GM19463 (cell line): ENCODE measurements around the gene FRYL.

ENCODE experiments used
- ATAC-seq: cut with Tn5 transposase; IDR thresholded peaks from one replicate; pipeline ENCODE4 v1.9.1; 2021; ENCODE audit warnings: mild to moderate bottlenecking, moderate library complexity; ENCODE audit not compliant: unreplicated experiment

The FRYL gene

DNA sequence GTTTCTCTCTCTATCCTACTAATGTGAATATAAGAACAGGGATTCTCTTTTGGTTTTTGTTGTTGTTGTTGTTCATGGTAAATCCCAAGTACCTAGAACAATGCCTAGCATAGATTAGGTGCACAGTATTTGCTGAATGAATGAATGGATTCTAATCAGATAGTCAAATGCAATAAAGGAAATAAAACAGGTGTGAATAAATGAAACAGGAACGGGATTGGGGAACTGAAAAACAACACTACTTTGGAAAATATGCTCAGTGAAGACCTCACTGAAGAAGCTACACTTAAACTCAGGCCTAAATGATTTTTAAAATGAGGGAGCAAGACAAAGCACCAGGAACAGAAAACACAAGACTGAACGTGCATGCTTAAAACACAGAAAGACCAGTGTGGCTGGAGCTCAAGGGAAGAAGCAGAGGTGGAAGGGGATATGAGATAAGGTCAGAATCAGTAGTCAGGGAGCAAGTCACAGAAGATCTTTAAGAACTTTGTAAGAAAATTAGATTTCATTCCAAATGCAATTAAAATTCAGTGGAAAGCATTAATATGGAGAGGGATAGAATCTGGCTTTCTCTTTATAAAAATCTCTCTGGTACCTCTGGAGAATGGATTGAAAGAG lies 145.3 kb downstream of the FRYL start:
- ATAC-seq, result no peak

- ATAC-seq, result no peak
Measured at GRCh38 chr4:48633657-48634056, 146.4 kb downstream of the FRYL start.

DNA sequence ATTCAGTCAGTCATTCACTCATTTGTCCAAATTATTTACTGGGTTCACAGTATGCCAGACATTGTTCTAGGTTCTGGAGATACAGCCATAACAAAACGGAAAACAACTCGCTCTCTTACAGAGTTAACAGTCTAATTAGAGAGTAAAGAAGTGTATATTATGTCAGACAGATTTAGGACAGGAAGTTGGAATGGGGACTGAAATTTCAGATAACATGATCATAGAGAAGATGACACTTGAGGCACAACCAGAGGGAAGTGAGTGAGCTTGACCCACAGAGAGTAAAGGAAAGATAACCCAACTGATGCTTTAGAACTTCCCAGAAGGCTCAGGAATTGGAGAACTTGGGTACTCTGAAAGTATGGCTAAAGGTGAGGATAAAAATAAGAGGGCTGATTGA lies 150.6 kb downstream of the FRYL start:
- ATAC-seq, result no peak

GRCh38 chr4:48623182-48623780 lies 156.8 kb downstream of the FRYL start:
- no peak for ATAC-seq

GRCh38 chr4:48620831-48621230 lies 159.2 kb downstream of the FRYL start:
- no peak for ATAC-seq

DNA sequence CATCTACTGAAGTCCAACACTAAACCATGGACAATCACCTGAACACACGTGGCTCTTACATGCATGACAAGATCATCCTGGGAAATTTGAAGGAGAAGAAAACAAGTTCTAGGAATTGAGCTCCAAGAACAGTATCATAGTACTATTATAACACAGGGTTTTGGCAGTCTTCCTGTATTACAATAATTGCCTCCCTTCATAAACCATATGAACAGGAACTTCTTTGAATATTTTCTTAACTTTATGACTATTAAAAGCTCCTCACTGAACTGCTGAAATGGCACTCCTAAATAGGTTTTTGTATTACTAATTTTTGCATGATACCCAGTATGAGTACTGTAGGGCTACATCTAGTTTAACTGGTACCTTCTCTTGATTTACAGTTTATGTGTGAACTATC lies 160.0 kb downstream of the FRYL start:
- ATAC-seq, result no peak

GRCh38 chr4:48604527-48604926 lies 175.6 kb downstream of the FRYL start:
- no peak for ATAC-seq

GRCh38 chr4:48604041-48604440 lies 176.0 kb downstream of the FRYL start:
- ATAC-seq, result no peak

DNA sequence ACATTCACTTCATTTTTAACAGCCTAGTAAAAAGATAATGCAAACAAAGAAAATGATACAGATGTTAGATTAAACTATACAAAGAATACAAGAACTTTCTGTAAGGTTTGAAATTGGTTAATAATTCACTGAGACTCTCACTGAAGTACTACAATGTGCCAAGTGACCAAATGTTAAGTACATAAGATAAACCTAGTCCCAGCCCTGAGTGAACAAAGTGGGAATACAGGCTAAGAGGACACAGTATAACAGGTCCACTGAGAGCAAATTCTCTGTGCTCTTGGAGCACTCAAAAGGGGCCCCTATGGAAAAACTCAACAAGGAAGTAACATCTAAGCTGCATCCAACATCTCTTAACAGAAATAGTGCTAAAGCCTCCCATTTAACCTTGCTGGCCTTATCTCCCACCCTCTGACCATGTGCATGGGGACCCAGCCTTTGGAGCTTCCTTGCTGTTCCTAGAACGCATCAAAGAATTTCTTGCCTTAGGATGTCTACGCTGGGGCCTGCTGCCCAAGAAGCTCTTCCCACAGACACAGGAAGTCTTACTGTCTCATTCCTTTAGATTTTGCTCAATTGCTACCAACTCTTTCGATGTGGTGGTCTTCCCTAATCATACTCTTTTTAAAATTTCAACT lies 176.6 kb downstream of the FRYL start:
- ATAC-seq, result no peak

DNA sequence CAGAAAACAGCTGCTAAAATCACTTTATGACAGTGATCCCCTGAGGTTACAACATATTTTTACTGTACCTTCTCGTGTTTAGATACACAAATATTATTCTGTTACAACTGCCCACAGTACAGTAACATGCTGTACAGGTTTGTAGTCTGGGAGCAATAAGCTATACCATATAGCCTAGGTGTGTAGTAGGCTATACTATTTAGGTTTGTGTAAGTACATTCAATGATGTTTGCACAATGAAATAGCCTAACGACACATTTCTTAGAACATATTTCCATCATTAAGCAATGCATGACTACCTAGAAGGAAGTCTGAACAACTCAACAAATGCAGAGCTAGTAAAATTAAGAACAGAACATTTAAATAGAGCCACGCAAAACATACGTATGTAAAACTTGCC lies 177.3 kb downstream of the FRYL start:
- ATAC-seq, result no peak

- no peak for ATAC-seq
Measured at GRCh38 chr4:48602222-48602621, 177.9 kb downstream of the FRYL start.

DNA sequence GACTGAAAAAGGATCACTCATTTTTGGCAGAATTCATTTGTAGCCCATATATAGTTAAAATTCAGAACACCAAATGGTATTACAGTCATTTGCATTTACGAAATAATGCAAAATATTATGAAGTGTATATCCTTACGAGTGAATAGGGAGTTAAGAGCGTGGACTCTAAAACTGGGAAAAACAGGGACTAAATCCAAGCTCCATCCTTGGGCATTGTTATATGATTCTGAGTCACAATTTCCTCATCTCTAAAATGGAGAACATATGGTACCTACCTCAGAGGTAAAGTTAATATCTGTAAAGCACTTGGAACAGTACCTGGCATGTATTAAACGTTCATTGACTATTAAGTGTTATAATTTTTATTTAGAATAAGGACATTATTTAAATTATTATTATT lies 183.7 kb downstream of the FRYL start:
- no peak for ATAC-seq

DNA sequence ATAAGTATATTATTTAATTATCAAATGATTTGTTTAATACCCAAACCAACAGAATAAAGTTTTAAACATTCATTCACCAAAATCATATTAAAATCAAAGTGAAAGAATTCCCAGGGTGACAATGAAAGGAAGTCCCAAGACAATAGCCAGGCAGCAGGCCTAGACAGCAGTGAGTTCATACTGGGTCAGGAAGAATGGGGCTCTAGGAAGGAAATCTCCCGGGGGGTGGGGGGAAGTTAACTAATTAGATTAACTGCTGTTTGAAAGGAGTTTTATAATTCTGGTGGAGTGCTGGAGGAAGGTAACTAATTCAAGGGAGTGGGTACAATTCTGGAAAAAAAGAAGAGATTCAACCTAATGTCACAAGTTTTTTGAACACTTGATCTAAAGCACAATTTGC lies 185.9 kb downstream of the FRYL start:
- no peak for ATAC-seq

- no peak for ATAC-seq
Measured at GRCh38 chr4:48591372-48591771, 188.7 kb downstream of the FRYL start.

- ATAC-seq, result no peak
Measured at GRCh38 chr4:48590884-48591283, 189.2 kb downstream of the FRYL start.

DNA sequence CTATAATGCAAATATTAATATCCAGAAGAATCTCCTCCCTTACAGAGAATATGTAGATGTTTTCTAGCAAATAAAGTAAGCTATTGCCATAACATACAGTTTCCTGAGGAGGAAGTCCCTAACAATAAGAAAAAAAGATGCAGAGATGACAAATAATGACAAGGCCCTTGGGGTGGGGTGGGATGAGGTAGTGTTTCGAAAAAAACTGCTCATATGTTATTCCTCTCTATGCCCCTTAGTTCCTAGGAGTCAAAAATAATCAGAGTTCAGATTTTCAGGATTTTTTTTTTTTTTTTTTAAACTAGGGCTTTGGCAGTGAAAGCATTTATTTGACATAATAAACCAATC lies 191.0 kb downstream of the FRYL start:
- ATAC-seq, result no peak

- ATAC-seq, result no peak
Measured at GRCh38 chr4:48588230-48589097, 191.6 kb downstream of the FRYL start.

DNA sequence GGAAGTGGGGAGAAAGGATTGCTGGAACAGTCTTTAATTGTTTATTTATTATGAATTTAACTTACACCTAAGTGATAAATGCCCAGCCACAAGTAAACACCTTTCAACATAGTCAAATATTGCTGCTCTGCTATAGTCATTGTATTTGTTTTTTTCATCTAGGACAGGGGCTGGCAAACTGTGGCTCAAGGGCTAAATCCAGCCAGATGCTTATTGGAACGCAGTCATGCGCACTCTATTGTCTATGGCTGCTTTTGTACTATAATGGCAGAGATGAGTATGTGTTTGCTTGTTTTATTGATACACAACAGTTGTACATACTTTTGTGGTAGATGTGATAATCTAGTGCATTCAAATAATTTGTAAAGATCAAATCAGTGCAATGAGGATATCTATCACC lies 194.7 kb downstream of the FRYL start:
- no peak for ATAC-seq

DNA sequence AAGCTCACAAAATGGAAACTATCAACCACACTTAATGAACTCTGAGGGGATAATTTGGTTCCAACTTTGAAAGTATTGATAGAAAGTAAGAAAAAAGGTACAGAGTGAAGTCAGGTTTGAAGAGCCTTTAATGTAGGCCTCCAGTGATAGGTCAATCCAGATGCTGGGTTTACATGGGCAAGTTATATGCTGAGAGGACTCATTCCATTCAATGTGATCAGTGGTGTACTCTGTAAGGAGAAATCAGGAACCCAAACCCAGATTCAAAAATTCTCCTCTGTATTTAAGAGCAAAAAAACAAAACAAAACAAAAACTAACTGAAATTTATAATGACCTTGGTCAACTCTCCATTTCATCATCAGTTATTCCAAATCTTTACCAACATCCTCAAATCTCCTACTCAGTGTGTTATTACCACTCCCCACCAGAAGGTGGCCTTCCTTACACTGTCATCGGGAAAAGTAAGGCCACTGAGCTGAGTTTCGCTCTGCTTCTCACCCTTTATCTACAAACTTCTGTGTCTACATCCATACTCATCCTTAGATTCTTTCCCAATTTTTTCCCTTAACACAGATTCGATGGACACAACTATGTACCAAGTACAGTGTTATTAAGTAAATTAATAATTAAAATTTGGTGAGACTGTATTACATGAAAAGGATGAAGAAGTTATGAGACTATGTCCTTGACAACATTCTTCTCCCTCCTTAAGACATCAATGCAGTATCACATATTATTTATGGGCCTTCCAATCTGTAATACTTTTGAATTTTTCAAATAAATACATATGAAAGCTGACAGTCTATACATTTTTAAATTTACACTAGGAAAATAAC lies 201.7 kb downstream of the FRYL start:
- peak; percentile 90 for ATAC-seq

- no peak for ATAC-seq
Measured at GRCh38 chr4:48575964-48576363, 204.1 kb downstream of the FRYL start.

DNA sequence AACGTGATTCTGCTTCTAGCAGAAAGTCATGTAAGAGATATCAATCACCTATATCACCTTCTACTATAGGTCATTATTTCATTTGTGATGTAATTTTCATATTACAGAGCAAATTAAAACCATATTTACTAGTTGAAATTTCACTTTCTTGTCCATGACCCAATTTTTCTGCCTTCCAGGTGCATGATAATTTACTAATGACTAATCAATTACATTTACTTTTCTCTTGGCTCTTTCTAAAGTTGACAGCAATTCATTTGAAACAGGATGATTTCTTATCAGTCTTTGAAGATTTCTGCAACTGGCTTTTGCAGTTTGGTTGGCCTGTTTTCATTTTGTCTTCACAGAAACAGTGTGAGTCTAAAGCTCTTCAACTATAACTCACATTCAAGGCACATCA lies 208.6 kb downstream of the FRYL start:
- no peak for ATAC-seq
